Stimulated activated CD8-positive, alpha-beta memory T cell treated with anti-CD3 and anti-CD28 coated beads, Interleukin-15, amount 100 ng/mL, for 24 hours (primary cell): ENCODE measurements around the gene CDIPT.
"Not testable (repeated sequence)": the region's sequence is repeated elsewhere in the genome, so short reads cannot be mapped to it uniquely, and the experiment has no call there.

ENCODE experiments used
- DNase-seq: peaks from one replicate; pipeline ENCODE4 v3.0.0-alpha.2; 2020; ENCODE audit warnings: low read depth

Gene CDIPT

DNA sequence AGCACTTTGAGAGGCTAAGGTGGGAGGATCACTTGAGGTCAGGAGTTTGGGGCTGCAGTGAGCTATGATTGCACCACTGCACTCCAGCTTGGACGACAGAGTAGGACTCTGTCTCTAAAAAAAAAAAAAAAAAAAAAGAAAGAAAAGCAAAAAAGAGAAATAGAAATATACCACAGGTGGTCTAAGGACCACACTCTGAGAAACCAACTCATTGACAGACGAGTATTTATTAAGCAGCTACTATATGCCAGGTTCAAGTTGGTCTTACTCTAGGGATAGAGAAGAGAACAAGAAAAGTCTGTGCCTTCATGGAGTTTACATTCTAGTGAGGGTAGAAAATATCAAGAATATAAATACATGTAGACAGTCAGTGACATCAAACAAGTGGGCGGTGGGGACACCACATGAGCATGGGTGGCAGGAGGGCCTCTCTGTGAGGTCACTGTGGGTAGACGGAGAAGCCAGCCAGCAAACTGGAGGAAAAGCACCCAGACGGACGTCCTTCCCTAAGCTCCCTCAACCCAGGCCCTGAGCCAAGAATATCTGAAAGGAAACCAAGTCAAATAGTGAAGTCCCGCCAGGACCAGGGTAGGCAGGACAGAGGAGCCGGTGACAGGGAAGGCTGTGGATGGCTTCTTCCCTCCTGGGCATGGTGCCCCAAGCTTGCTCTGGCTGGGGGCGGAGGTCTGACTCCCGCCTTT lies 4.7 kb downstream of the CDIPT start:
- DNase-seq, result no peak

GRCh38 chr16:29857133-29857760 lies 5.8 kb downstream of the CDIPT start:
- DNase-seq, result no peak

GRCh38 chr16:29854520-29855100 lies 8.4 kb downstream of the CDIPT start:
- no peak for DNase-seq

GRCh38 chr16:29852654-29853053 lies 10.4 kb downstream of the CDIPT start:
- no peak for DNase-seq

DNA sequence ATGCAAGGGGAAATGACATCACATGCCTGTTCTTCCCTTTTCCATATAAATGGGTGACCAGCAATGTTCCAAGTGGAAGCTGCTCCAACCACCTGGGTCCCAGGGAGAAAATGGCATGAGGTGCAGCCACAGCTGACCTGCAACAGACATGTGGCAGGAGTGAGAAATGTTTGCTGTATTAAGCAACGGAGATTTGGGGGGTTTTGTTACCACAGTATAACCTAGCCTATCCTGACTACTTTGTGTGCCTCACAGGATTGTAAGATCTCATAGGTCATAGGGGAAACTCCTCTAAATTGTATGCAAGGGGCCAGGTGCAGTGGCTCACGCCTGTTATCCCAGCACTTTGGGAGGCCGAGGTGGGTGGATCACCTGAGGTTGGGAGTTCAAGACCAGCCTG lies 12.0 kb downstream of the CDIPT start:
- DNase-seq, result no peak

DNA sequence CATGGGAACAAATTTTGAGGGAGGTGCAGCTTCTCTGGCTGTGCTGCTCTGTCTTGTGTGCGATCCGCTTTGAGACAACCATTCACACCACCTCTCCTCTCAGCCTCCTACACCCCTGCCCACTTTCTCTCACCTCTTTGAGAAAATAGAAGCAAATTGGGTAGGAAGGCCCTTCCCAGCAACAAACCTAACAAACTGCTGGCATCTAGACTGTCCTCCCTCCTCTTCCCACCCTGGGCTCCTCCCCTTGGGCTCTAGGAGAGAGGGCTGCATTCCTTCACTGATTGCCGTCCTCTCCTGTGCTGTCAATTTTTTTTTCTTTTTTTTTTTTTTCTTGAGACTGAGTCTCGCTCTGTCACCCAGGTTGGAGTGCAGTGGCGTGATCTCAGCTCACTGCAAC lies 13.5 kb downstream of the CDIPT start:
- DNase-seq, result no peak

DNA sequence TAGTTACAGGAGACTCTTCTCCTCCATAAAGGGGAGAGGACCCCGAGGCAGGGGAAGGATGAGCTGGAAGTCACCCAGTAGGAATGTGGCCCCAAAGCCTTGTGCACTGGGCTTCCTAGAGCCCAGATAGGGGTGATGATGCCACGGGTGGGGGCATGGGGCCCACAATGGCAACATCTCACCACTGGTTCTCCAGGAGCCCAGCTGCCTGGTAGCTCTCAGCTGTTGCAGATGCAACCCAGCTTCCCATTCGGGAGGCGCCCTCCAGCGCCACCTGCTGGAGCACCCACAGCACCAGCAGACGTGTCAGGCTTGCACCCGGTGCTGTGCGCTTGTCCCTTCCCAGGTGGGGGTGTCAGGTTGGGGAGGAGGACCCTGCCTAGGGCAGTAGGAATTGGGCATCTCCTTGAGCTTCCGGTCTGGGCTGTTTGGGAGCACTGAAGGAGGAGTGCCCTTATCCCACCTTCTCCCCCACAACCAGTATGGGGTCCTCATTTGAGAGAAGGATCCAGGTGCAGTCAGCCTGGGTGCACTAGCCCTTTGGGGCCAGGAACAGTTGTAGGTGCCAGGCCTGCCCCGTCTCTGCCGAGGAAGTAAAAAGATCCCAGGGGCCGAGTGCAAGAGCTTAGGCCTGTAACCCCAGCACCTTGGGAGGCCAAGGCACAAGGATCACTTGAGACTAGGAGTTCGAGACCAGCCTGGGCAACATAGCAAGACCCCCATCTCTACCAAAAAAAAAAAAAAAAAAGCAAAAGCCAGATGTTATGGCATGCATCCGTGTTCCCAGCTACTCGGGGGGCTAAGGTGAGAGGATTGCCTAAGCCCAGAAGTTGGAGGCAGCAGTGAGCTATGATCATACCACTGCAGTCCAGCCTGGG lies 14.4 kb downstream of the CDIPT start:
- DNase-seq, result peak; percentile 79

DNA sequence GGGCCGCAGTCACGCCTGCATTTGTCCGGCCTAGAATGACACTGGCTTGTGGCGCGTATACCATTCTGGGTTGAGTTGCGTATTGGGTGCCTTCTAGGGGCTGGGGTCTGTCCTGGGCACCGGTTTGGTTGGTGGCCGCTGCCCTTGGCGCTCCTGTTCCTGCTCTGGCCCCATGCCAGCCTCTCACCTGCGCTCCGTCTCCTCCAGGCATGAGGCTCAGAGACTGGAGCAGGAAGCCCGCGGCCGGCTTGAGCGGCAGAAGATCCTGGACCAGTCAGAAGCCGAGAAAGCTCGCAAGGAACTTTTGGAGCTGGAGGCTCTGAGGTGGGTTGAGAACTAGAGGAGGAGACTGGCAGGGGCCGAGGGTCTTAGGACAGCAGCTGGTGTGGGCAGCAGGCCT lies 17.4 kb downstream of the CDIPT start:
- DNase-seq, result no peak

DNA sequence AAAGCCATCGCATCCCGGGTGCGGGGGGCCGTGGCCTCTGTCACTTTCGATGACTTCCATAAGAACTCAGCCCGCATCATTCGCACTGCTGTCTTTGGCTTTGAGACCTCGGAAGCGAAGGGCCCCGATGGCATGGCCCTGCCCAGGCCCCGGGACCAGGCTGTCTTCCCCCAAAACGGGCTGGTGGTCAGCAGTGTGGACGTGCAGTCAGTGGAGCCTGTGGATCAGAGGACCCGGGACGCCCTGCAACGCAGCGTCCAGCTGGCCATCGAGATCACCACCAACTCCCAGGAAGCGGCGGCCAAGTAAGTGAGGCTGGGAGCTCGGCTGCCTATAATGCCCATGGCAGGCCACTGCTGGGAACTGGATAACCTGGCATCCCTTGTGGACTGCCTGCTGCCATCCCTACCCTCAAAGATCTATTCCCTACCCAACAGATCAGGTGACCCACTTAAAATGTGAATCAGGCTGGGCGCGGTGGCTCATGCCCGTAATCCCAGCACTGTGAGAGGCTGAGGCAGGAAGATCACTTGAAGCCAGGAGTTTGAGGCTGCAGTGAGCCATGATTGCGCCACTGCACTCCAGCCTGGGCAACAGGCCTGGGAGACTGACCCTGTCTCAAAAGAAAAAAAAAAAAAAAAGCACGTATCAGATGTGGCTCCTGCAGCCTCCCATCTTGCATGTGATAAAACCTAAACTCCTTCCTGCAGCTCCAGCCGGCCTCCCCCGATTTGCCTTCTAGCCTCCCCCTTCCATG lies 18.3 kb downstream of the CDIPT start:
- DNase-seq, result no peak

DNA sequence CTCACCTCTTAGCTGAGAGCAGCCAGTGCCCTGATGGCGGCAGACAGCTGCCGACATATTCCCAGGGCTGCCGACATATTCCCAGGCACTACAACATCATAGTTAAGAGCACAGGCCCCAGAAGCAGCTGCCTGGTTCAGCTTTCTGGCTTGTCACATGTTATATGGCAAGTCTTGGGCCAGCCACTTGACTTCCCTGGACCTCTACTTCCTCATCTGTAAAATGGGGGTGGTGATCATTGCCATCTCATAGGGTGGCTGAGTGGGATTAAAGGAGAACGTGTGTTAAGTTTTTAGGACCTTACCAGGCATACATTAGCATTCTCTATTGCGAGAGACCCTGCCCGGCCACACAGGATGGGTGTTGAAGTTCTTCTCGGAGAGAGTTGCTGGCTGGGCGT lies 19.1 kb downstream of the CDIPT start:
- no peak for DNase-seq

GRCh38 chr16:29842732-29843346 lies 20.2 kb downstream of the CDIPT start:
- DNase-seq, result no peak

DNA sequence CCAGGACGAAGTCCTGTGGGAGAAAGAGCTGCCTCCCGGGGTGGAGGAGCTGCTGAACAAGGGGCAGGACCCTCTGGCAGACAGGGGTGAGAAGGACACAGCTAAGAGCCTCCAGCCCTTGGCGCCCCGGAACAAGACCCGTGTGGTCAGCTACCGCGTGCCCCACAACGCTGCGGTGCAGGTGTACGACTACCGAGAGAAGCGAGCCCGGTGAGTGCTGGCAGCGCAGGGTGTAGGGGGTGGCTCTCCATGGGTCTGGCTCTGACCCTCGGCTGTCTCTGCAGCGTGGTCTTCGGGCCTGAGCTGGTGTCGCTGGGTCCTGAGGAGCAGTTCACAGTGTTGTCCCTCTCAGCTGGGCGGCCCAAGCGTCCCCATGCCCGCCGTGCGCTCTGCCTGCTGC lies 21.4 kb downstream of the CDIPT start:
- DNase-seq, result no peak

DNA sequence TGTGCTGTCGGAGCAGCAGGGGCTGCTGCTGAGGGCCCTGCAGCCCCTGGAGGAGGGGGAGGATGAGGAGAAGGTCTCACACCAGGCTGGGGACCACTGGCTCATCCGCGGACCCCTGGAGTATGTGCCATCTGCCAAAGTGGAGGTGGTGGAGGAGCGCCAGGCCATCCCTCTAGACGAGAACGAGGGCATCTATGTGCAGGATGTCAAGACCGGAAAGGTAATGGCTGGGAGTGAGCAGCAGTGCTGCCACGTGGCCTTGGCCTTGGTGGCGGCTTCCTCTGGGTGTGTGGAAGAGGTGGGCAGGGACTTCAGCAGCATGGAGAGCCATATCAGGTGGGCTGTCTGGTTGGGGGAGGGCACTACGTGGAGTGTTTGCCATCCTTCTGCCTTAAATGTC lies 22.8 kb downstream of the CDIPT start:
- no peak for DNase-seq

GRCh38 chr16:29839822-29840221 lies 23.2 kb downstream of the CDIPT start:
- DNase-seq, result no peak

DNA sequence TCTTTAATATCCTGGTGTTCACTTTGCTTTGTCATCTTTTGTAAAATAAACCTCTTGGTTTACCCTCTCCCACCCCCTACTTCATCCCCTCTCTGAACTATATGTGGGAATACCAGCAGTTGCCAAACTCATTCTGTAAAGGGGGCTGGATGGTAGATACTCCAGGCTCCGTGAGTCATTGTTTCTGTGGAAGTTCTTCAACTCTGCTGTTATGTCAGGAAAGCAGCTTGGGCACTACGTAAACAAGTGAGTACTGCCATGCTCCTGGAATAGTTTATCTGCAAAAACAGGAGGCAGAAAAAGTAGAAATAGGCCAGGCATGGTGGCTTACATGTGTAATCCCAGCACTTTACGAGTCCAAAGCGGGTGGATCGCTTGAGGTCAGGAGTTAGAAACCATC lies 25.2 kb downstream of the CDIPT start:
- DNase-seq, result no peak

DNA sequence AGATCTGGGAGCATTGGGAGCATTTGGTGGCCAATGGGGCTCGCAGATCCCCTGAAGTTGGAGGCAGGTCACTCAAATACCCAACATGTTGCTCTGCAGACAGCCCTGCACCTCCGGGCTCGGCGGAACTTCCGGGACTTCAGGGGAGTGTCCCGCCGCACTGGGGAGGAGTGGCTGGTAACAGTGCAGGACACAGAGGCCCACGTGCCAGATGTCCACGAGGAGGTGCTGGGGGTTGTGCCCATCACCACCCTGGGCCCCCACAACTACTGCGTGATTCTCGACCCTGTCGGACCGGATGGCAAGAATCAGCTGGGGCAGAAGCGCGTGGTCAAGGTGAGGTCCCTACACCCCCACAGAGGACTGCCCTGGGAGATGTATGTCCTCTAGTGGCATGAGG lies 26.4 kb downstream of the CDIPT start:
- DNase-seq, result no peak

- DNase-seq, result no peak
Measured at GRCh38 chr16:29835926-29836325, 27.1 kb downstream of the CDIPT start.

GRCh38 chr16:29834079-29834478 lies 28.9 kb downstream of the CDIPT start:
- no peak for DNase-seq

GRCh38 chr16:29833219-29833618 lies 29.8 kb downstream of the CDIPT start:
- DNase-seq, result not testable (repeated sequence)

DNA sequence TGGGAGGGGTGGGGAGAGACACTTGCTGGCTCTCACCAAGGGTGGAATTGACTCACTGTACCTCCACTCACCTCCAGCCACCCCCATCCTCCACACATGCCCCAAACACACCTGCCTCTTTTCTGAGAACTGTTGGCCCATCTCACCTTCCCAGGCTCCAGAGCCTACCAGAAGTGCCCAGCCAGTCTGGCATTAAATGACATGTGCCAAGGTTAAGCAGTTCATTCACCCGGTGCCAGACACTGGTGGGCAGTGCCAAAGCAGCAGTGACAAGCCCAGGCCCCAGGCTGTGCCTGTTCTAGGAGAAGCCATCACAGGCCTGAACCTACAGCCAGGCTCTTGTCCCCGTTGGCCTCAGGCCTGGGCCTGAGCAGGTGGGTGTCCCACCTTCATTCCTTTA lies 31.5 kb downstream of the CDIPT start:
- DNase-seq, result no peak

DNA sequence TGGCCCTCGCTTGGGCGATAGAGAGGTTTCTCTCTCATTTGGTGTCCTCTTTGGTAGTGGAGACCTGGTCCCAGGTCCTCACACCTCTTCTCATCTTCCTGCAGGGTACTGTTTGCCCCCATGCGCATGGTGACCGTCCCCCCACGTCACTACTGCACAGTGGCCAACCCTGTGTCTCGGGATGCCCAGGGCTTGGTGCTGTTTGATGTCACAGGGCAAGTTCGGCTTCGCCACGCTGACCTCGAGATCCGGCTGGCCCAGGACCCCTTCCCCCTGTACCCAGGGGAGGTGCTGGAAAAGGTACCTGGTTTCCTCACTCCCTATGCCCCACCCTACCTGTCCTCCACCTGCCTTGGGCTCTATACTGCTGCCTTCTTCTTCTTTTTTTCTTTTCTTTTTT lies 32.3 kb downstream of the CDIPT start:
- DNase-seq, result no peak

- no peak for DNase-seq
Measured at GRCh38 chr16:29826342-29826695, 36.7 kb downstream of the CDIPT start.
